GM12878 (cell line): ENCODE measurements around the gene OMD. TPM values are rescaled to one million over a fixed set of nuclear protein-coding genes. Genes with fewer than 3 reads are reported as not detected.

Experiments used
- ATAC-seq: fragments of 200-7000 bp; cut with Tn5 transposase; 3 replicates; pipeline ENCODE4 v1.9.1; 2020; ENCODE audit warnings: mild to moderate bottlenecking, moderate library complexity
- BruUV-seq: library from RNA; stranded (reverse); fragments of 400-500 nt; replicated peaks from 2 replicates; lab custom pipeline; 2021; lab: Mats Ljungman, UMichigan
- CTCF ChIA-PET: fragments of 300-600 bp; sonication (Branson Sonifier 250); formaldehyde crosslinking; extraction: SDS; loops from one replicate; lab custom pipeline; 2021; ENCODE audit warnings: inconsistent platforms; lab: Yijun Ruan, JAX
- POLR2A ChIA-PET: fragments of 350-600 bp; formaldehyde crosslinking; extraction: SDS; loops from one replicate; lab custom pipeline; 2021; ENCODE audit warnings: inconsistent platforms; lab: Charles Lee
- RAD21 ChIA-PET: fragments of 300-600 bp; sonication (Branson Sonifier 250); formaldehyde crosslinking; loops from one replicate; lab custom pipeline; 2023; ENCODE audit warnings: antibody characterized with exemption; ENCODE audit not compliant: unreplicated experiment; lab: Charles Lee
- SMC1A ChIA-PET: fragments of 300-600 bp; sonication (Branson Sonifier 250); formaldehyde crosslinking; loops from one replicate; lab custom pipeline; 2023; ENCODE audit not compliant: unreplicated experiment, uncharacterized antibody; lab: Charles Lee
- DNase-seq: peaks from one replicate; pipeline ENCODE4 v3.0.0-alpha.2; 2011; ENCODE audit warnings: low read depth, low spot score
- FAIRE-seq: peaks from 3 replicates; lab custom pipeline; 2011; peaks lifted over from hg19 to GRCh38; lab: Jason Lieb, UNC
- H2AFZ ChIP-seq: 2 replicates; pipeline ENCODE4 v1.6.0; 2011; ENCODE audit warnings: low read depth, low read length, control low read depth; ENCODE audit not compliant: control insufficient read depth
- H3K27ac ChIP-seq: 2 replicates; pipeline ENCODE4 v1.5.1; 2011; ENCODE audit warnings: control low read depth; ENCODE audit not compliant: control insufficient read depth, insufficient read depth
- H3K27me3 ChIP-seq, 2 experiments: replicated peaks in 1 of 2; 2 replicates each; pipeline versions ENCODE4 v1.6.0 to v1.6.1; 2011; ENCODE audit warnings: low read length in 1 of 2; ENCODE audit not compliant: control insufficient read depth in 2 of 2, insufficient read depth in 2 of 2
- H3K36me3 ChIP-seq, 2 experiments: 2 replicates each; pipeline ENCODE4 v1.5.1; 2011; ENCODE audit warnings: low read length in 1 of 2; ENCODE audit not compliant: control insufficient read depth in 2 of 2, insufficient read depth in 2 of 2
- H3K4me1 ChIP-seq: 2 replicates; pipeline ENCODE4 v1.6.1; 2011; ENCODE audit warnings: mild to moderate bottlenecking, low read length, moderate library complexity, mixed read lengths; ENCODE audit not compliant: control insufficient read depth, insufficient read depth
- H3K4me2 ChIP-seq: 2 replicates; pipeline ENCODE4 v1.6.0; 2011; ENCODE audit warnings: control low read depth; ENCODE audit not compliant: control insufficient read depth, insufficient read depth
- H3K4me3 ChIP-seq: fragments of 200-600 bp; sonication (generic); 2 replicates; pipeline ENCODE4 v1.5.1; 2016
- H3K79me2 ChIP-seq: 2 replicates; pipeline ENCODE4 v1.6.0; 2011; ENCODE audit warnings: low read length; ENCODE audit not compliant: control insufficient read depth, insufficient read depth
- H3K9ac ChIP-seq: 2 replicates; pipeline ENCODE4 v1.8.0; 2011; ENCODE audit warnings: low read length, control low read depth, mixed read lengths; ENCODE audit not compliant: control insufficient read depth, insufficient read depth
- H3K9me3 ChIP-seq: replicated peaks from 3 replicates; pipeline ENCODE4 v1.5.1; 2011; ENCODE audit warnings: mild to moderate bottlenecking, low read length; ENCODE audit not compliant: control insufficient read depth, insufficient read depth
- H4K20me1 ChIP-seq: 2 replicates; pipeline ENCODE4 v1.6.0; 2011; ENCODE audit not compliant: control insufficient read depth, insufficient read depth
- BMI1 ChIP-seq: fragments of 450-650 bp; IDR thresholded peaks from 2 replicates; pipeline ENCODE4 v1.6.1; 2016; ENCODE audit warnings: mild to moderate bottlenecking, moderate library complexity, borderline replicate concordance
- MAX ChIP-seq: IDR thresholded peaks from 2 replicates; pipeline ENCODE4 v1.6.1; 2012; ENCODE audit warnings: low read depth, low read length, improper control_type of control experiment
- MXI1 ChIP-seq: fragments of 150-350 bp; IDR thresholded peaks from 2 replicates; pipeline ENCODE4 v1.6.1; 2011; ENCODE audit warnings: low read depth, mild to moderate bottlenecking, inconsistent platforms, low read length, improper control_type of control experiment
- TARDBP ChIP-seq: IDR thresholded peaks from 2 replicates; pipeline ENCODE4 v1.6.1; 2016; ENCODE audit warnings: borderline replicate concordance
- USF2 ChIP-seq: IDR thresholded peaks from 2 replicates; pipeline ENCODE4 v1.6.1; 2011; ENCODE audit warnings: low read depth, low read length, improper control_type of control experiment, borderline replicate concordance
- WGBS: methylation state at CpG from one replicate; pipeline ENCODE4 v1.1.6; 2016; ENCODE audit warnings: low lambda C conversion rate; ENCODE audit not compliant: insufficient replicate concordance, insufficient coverage; ENCODE audit errors: missing lambda C conversion rate; 5-methylcytosine and 5-hydroxymethylcytosine counted together
- in situ Hi-C: fragments of 300-500 bp; cut with MboI; formaldehyde crosslinking; loops from 9 replicates; pipeline ENCODE4 v1.14.3; 2018; ENCODE audit warnings: mixed read lengths
- intact Hi-C: fragments of 100-400 bp; cut with micrococcal nuclease; formaldehyde crosslinking; loops from one replicate; pipeline ENCODE4 v1.14.2; 2022; ENCODE audit not compliant: unreplicated experiment
- polyA plus RNA-seq, 11 experiments: library from polyadenylated mRNA; depleted of rRNA in 4 of 11; unstranded in 6 of 11; stranded (reverse) in 5 of 11; fragments of >200 nt; fragmentation: Nextera tagmentation in 4 of 11; fragmentation: Illumina TruSeq in 1 of 11; extraction: Ambion mirVana in 4 of 11; extraction: Trizol in 1 of 11; gene quantifications; 1 replicate in 1 of 11; 2 replicates in 10 of 11; pipeline versions ENCODE4 v1.2.1 to v1.2.3, GENCODE V29; 2011 to 2016; ENCODE audit warnings: inconsistent platforms in 2 of 11, missing spikeins in 2 of 11, low read depth in 1 of 11
- total RNA-seq, 4 experiments: library from RNA; depleted of rRNA in 3 of 4; stranded (reverse); fragments of >200 nt in 3 of 4; fragmentation: Illumina TruSeq in 1 of 4; extraction: Trizol in 1 of 4; gene quantifications; 2 replicates each; pipeline versions ENCODE4 v1.2.1 to v1.2.3, GENCODE V29; 2013 to 2021
- TF ChIP-seq, protein P1 (sequence below): IDR thresholded peaks from 2 replicates; pipeline ENCODE4 v1.6.1; 2012; ENCODE audit warnings: mild to moderate bottlenecking, low read depth, low read length
- TF ChIP-seq, protein P2 (sequence below): fragments of 450-650 bp; IDR thresholded peaks from 2 replicates; pipeline ENCODE4 v1.6.1; 2017; ENCODE audit warnings: low read depth, mild to moderate bottlenecking, moderate library complexity
- TF ChIP-seq, protein P3 (sequence below): IDR thresholded peaks from 2 replicates; pipeline ENCODE4 v1.6.1; 2012; ENCODE audit warnings: low read depth, low read length, improper control_type of control experiment
- TF ChIP-seq, protein P4 (sequence below): fragments of 450-650 bp; formaldehyde crosslinking; IDR thresholded peaks from 2 replicates; pipeline ENCODE4 v1.4.0; 2020; ENCODE audit warnings: mild to moderate bottlenecking, moderate library complexity

OMD gene
- total and polyA plus RNA-seq, 10 of the 15 experiments (the other 5 are each of a cell fraction or from before 2014, with no cell fraction given), result 0.08 to 0.70 (median 0.57) TPM; not detected in 7

DNA sequence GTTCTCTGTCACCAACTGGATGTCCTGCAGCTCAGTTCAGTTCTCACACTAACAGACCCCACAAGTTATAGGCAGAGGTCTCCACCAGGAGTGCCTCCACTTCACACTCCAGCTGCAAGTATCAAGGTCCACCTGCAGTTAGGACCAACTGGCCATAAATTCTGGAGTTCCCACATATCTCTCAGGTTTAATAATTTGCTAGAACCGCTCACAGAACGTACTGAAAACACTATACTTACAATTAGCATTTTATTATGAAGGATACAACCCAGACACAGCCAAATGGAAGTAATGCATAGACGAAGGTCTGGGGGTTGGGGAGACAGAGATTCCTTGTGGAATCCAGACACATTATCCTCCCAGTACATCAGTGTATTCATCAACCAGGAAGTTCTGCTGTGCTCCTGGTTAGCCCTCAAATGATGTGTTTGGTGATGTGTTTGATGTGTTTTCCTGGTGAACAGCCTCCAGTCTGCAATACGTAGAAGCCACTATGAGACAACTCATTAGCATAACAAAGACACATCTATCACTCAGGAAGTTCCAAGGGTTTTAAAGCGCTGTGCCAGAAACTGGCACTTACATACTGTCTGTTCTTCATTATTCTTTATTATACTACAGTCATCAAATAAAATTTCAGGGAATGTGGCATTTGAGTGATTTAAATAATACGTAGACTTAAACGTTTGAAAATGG lies 45.3 kb downstream of the OMD start:
- no peak overlapping the region for H2AFZ ChIP-seq
- H3K79me2 ChIP-seq, result no peaks in the 10 kb centered on the region
- no peak overlapping the region for H3K9ac ChIP-seq
- no peaks in the 10 kb centered on the region for H3K4me1 ChIP-seq
- no peak overlapping the region for H3K4me3 ChIP-seq
- ChIA-PET SMC1A (no interaction called here), CTCF (interaction anchor here (1.2 kb wide), 1 partner anchor 11 kb away, joined by 3 read pairs; no protein-coding TSS in a partner anchor), RAD21 (no interaction called here), POLR2A (no interaction called here)
- no TSS peak for BruUV-seq
- H3K36me3 ChIP-seq, result no peaks in the 10 kb centered on the region
- ATAC-seq (no peak), DNase-seq (no peak), FAIRE-seq (no peak)
- no peak overlapping the region for H3K4me2 ChIP-seq
- intact Hi-C loops, result no loop called here
- H3K27me3 ChIP-seq, result no peaks in the 10 kb centered on the region
- 84% methylated on average over 7 of the region's 7 CpGs for WGBS
- in situ Hi-C loops, result no loop called here
- H3K9me3 ChIP-seq, result no peaks in the 10 kb centered on the region; the same call in 2 of the 3 replicates
- H3K27ac ChIP-seq, result no peak overlapping the region
- no peaks in the 10 kb centered on the region for H4K20me1 ChIP-seq
- TF ChIP-seq BMI1 (no peak), MXI1 (no peak), MAX (no peak), USF2 (no peak), TARDBP (no peak)
- TF ChIP-seq, protein P1, sequence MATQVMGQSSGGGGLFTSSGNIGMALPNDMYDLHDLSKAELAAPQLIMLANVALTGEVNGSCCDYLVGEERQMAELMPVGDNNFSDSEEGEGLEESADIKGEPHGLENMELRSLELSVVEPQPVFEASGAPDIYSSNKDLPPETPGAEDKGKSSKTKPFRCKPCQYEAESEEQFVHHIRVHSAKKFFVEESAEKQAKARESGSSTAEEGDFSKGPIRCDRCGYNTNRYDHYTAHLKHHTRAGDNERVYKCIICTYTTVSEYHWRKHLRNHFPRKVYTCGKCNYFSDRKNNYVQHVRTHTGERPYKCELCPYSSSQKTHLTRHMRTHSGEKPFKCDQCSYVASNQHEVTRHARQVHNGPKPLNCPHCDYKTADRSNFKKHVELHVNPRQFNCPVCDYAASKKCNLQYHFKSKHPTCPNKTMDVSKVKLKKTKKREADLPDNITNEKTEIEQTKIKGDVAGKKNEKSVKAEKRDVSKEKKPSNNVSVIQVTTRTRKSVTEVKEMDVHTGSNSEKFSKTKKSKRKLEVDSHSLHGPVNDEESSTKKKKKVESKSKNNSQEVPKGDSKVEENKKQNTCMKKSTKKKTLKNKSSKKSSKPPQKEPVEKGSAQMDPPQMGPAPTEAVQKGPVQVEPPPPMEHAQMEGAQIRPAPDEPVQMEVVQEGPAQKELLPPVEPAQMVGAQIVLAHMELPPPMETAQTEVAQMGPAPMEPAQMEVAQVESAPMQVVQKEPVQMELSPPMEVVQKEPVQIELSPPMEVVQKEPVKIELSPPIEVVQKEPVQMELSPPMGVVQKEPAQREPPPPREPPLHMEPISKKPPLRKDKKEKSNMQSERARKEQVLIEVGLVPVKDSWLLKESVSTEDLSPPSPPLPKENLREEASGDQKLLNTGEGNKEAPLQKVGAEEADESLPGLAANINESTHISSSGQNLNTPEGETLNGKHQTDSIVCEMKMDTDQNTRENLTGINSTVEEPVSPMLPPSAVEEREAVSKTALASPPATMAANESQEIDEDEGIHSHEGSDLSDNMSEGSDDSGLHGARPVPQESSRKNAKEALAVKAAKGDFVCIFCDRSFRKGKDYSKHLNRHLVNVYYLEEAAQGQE, result no peak
- TF ChIP-seq, protein P2, sequence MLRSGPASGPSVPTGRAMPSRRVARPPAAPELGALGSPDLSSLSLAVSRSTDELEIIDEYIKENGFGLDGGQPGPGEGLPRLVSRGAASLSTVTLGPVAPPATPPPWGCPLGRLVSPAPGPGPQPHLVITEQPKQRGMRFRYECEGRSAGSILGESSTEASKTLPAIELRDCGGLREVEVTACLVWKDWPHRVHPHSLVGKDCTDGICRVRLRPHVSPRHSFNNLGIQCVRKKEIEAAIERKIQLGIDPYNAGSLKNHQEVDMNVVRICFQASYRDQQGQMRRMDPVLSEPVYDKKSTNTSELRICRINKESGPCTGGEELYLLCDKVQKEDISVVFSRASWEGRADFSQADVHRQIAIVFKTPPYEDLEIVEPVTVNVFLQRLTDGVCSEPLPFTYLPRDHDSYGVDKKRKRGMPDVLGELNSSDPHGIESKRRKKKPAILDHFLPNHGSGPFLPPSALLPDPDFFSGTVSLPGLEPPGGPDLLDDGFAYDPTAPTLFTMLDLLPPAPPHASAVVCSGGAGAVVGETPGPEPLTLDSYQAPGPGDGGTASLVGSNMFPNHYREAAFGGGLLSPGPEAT, result no peak
- TF ChIP-seq, protein P3, sequence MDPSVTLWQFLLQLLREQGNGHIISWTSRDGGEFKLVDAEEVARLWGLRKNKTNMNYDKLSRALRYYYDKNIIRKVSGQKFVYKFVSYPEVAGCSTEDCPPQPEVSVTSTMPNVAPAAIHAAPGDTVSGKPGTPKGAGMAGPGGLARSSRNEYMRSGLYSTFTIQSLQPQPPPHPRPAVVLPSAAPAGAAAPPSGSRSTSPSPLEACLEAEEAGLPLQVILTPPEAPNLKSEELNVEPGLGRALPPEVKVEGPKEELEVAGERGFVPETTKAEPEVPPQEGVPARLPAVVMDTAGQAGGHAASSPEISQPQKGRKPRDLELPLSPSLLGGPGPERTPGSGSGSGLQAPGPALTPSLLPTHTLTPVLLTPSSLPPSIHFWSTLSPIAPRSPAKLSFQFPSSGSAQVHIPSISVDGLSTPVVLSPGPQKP, result no peak
- TF ChIP-seq, protein P4, sequence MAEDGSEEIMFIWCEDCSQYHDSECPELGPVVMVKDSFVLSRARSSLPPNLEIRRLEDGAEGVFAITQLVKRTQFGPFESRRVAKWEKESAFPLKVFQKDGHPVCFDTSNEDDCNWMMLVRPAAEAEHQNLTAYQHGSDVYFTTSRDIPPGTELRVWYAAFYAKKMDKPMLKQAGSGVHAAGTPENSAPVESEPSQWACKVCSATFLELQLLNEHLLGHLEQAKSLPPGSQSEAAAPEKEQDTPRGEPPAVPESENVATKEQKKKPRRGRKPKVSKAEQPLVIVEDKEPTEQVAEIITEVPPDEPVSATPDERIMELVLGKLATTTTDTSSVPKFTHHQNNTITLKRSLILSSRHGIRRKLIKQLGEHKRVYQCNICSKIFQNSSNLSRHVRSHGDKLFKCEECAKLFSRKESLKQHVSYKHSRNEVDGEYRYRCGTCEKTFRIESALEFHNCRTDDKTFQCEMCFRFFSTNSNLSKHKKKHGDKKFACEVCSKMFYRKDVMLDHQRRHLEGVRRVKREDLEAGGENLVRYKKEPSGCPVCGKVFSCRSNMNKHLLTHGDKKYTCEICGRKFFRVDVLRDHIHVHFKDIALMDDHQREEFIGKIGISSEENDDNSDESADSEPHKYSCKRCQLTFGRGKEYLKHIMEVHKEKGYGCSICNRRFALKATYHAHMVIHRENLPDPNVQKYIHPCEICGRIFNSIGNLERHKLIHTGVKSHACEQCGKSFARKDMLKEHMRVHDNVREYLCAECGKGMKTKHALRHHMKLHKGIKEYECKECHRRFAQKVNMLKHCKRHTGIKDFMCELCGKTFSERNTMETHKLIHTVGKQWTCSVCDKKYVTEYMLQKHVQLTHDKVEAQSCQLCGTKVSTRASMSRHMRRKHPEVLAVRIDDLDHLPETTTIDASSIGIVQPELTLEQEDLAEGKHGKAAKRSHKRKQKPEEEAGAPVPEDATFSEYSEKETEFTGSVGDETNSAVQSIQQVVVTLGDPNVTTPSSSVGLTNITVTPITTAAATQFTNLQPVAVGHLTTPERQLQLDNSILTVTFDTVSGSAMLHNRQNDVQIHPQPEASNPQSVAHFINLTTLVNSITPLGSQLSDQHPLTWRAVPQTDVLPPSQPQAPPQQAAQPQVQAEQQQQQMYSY (CRISPR knock-in tag), result no peak
